ENCODE measurements around the gene MAP1LC3B.

MAP1LC3B gene

GRCh38 chr16:87409781-87410180, 17.6 kb downstream of the MAP1LC3B start:
- Histone ChIP-seq H3K9me3 (ENCODE audit: control insufficient read depth, low read length) (no peaks in the 10 kb centered on the region), H3K4ac (ENCODE audit: low read depth in 1 of 2, low read length in 2 of 2) (no peak overlapping the region), H3K14ac (ENCODE audit: low read length in 2 of 2) (no peak overlapping the region), H3K79me1 (replicated peaks; ENCODE audit: low read length, poor library complexity, severe bottlenecking) (peaks cover 49% of the 10 kb centered on the region), H3K36me3 (ENCODE audit: control insufficient read depth in 1 of 2, insufficient read depth in 2 of 2, low read depth in 1 of 2, low read length in 2 of 2) (peaks cover 71 to 97% of the 10 kb centered on the region in 2 experiments), H3K18ac (ENCODE audit: low read depth in 1 of 2, low read length in 2 of 2) (no peak overlapping the region), H3K4me3 (ENCODE audit: insufficient read depth in 1 of 2, low read depth in 1 of 2, low read length in 2 of 2) (no peak overlapping the region), H2AFZ (ENCODE audit: low read depth, low read length) (no peak overlapping the region), H3K27ac (ENCODE audit: low read length, poor library complexity, severe bottlenecking) (no peak overlapping the region), H3K23ac (ENCODE audit: low read length in 2 of 2) (no peak overlapping the region), H2AK5ac (ENCODE audit: low read length, severe bottlenecking) (no peak overlapping the region), H3K4me2 (ENCODE audit: low read length, poor library complexity, severe bottlenecking) (no peak overlapping the region), H2BK120ac (ENCODE audit: low read depth, low read length) (no peak overlapping the region), H4K8ac (ENCODE audit: low read length) (no peak overlapping the region), H2BK12ac (ENCODE audit: low read length in 2 of 2) (no peak overlapping the region), H4K91ac (ENCODE audit: low read length) (no peak overlapping the region), H3K4me1 (ENCODE audit: control insufficient read depth, insufficient read depth, low read depth, low read length) (peaks cover 2% of the 10 kb centered on the region), H2BK15ac (ENCODE audit: low read depth, poor library complexity, severe bottlenecking) (no peak overlapping the region), H3K27me3 (ENCODE audit: control insufficient read depth in 1 of 2, insufficient read depth in 1 of 2, low read length in 2 of 2) (no peaks in the 10 kb centered on the region), H2BK5ac (ENCODE audit: low read depth, low read length, poor library complexity, severe bottlenecking) (no peak overlapping the region), H3K9ac (ENCODE audit: low read length) (no peak overlapping the region)
- 98% methylated on average over 13 of the region's 13 CpGs for WGBS
- DNase-seq: no peak

- Histone ChIP-seq H3K4me1 (ENCODE audit: control insufficient read depth, insufficient read depth, low read depth, low read length) (peaks cover 2% of the 10 kb centered on the region), H3K79me1 (replicated peaks; ENCODE audit: low read length, poor library complexity, severe bottlenecking) (peaks cover 45% of the 10 kb centered on the region), H3K14ac (ENCODE audit: low read length in 2 of 2) (no peak overlapping the region), H2BK15ac (ENCODE audit: low read depth, poor library complexity, severe bottlenecking) (no peak overlapping the region), H3K18ac (ENCODE audit: low read depth in 1 of 2, low read length in 2 of 2) (no peak overlapping the region), H2AFZ (ENCODE audit: low read depth, low read length) (no peak overlapping the region), H3K4me2 (ENCODE audit: low read length, poor library complexity, severe bottlenecking) (no peak overlapping the region), H4K91ac (ENCODE audit: low read length) (no peak overlapping the region), H4K8ac (ENCODE audit: low read length) (no peak overlapping the region), H3K36me3 (ENCODE audit: control insufficient read depth in 1 of 2, insufficient read depth in 2 of 2, low read depth in 1 of 2, low read length in 2 of 2) (peaks cover 67 to 97% of the 10 kb centered on the region in 2 experiments), H2BK5ac (ENCODE audit: low read depth, low read length, poor library complexity, severe bottlenecking) (no peak overlapping the region), H3K9me3 (ENCODE audit: control insufficient read depth, low read length) (no peaks in the 10 kb centered on the region), H3K23ac (ENCODE audit: low read length in 2 of 2) (no peak overlapping the region), H3K27me3 (ENCODE audit: control insufficient read depth in 1 of 2, insufficient read depth in 1 of 2, low read length in 2 of 2) (no peaks in the 10 kb centered on the region), H3K27ac (ENCODE audit: low read length, poor library complexity, severe bottlenecking) (no peak overlapping the region), H3K9ac (ENCODE audit: low read length) (no peak overlapping the region), H3K4ac (ENCODE audit: low read depth in 1 of 2, low read length in 2 of 2) (no peak overlapping the region), H3K4me3 (ENCODE audit: insufficient read depth in 1 of 2, low read depth in 1 of 2, low read length in 2 of 2) (no peak overlapping the region), H2AK5ac (ENCODE audit: low read length, severe bottlenecking) (no peak overlapping the region), H2BK12ac (ENCODE audit: low read length in 2 of 2) (no peak overlapping the region), H2BK120ac (ENCODE audit: low read depth, low read length) (no peak overlapping the region)
- WGBS: 96% methylated on average over 11 of the region's 11 CpGs
- DNase-seq: no peak
These were observed 18.4 kb downstream of the MAP1LC3B start for GRCh38 chr16:87410530-87410929.

GRCh38 chr16:87410968-87411367, 18.8 kb downstream of the MAP1LC3B start:
- Histone ChIP-seq H3K4ac (ENCODE audit: low read depth in 1 of 2, low read length in 2 of 2) (no peak overlapping the region), H2BK12ac (ENCODE audit: low read length in 2 of 2) (no peak overlapping the region), H2BK15ac (ENCODE audit: low read depth, poor library complexity, severe bottlenecking) (no peak overlapping the region), H3K9me3 (ENCODE audit: control insufficient read depth, low read length) (no peaks in the 10 kb centered on the region), H2BK120ac (ENCODE audit: low read depth, low read length) (no peak overlapping the region), H3K79me1 (replicated peaks; ENCODE audit: low read length, poor library complexity, severe bottlenecking) (peaks cover 45% of the 10 kb centered on the region), H3K4me1 (ENCODE audit: control insufficient read depth, insufficient read depth, low read depth, low read length) (peaks cover 2% of the 10 kb centered on the region), H3K18ac (ENCODE audit: low read depth in 1 of 2, low read length in 2 of 2) (no peak overlapping the region), H3K27ac (ENCODE audit: low read length, poor library complexity, severe bottlenecking) (no peak overlapping the region), H3K9ac (ENCODE audit: low read length) (no peak overlapping the region), H2BK5ac (ENCODE audit: low read depth, low read length, poor library complexity, severe bottlenecking) (no peak overlapping the region), H3K4me3 (ENCODE audit: insufficient read depth in 1 of 2, low read depth in 1 of 2, low read length in 2 of 2) (no peak overlapping the region), H4K8ac (ENCODE audit: low read length) (no peak overlapping the region), H3K23ac (ENCODE audit: low read length in 2 of 2) (no peak overlapping the region), H2AFZ (ENCODE audit: low read depth, low read length) (no peak overlapping the region), H3K14ac (ENCODE audit: low read length in 2 of 2) (no peak overlapping the region), H3K36me3 (ENCODE audit: control insufficient read depth in 1 of 2, insufficient read depth in 2 of 2, low read depth in 1 of 2, low read length in 2 of 2) (peaks cover 66 to 95% of the 10 kb centered on the region in 2 experiments), H3K4me2 (ENCODE audit: low read length, poor library complexity, severe bottlenecking) (no peak overlapping the region), H4K91ac (ENCODE audit: low read length) (no peak overlapping the region), H3K27me3 (ENCODE audit: control insufficient read depth in 1 of 2, insufficient read depth in 1 of 2, low read length in 2 of 2) (no peaks in the 10 kb centered on the region), H2AK5ac (ENCODE audit: low read length, severe bottlenecking) (no peak overlapping the region)
- DNase-seq: no peak
- 91% methylated on average over 14 of the region's 14 CpGs for WGBS

DNA sequence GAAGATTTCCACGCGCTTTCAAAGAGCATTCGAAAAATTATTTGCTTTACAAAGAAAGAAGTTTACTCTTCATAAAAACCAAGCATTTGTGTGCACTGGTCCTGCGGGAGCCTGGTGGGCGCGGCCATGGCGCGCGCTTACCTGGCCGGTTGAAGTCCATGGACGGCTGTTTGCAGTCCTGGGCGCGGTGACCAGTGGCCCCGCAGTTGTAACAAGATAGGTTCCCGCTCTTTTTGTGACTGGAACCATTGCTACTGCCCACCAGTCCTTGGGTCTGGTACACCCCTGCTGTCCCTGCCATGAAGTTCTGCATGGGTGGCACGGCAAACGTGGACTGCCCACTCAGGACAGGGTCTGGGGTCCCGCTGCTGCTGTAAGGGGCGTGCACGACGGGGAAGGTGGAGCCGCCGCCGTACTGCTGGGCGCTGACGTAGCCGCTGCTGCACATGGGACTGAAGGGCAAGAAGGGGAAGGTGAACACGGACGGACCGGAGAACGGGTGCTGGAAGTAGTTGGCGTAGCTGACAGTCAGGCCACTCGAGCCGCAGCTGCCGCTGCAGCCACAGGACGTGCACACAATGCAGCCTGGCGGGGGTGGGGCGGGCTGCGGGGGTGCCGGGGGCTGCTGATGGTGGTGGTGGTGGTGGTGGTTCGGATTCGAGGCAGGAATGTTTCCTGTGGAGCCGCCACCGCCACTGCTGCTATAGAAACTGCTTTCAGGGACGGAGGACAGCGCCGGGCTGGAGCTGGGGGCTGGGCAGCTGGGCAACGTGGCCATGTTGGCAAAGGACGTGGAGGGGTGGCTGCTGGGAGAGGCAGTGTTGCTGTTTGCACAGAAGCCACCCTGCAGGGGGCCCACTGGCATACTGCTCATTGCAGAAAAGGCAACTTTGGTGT, 19.5 kb downstream of the MAP1LC3B start:
- Histone ChIP-seq H3K27me3 (ENCODE audit: control insufficient read depth in 1 of 2, insufficient read depth in 1 of 2, low read length in 2 of 2) (no peaks in the 10 kb centered on the region), H3K4me3 (ENCODE audit: insufficient read depth in 1 of 2, low read depth in 1 of 2, low read length in 2 of 2) (no peak overlapping the region), H2AK5ac (ENCODE audit: low read length, severe bottlenecking) (no peak overlapping the region), H4K91ac (ENCODE audit: low read length) (no peak overlapping the region), H2BK12ac (ENCODE audit: low read length in 2 of 2) (no peak overlapping the region), H3K4me1 (ENCODE audit: control insufficient read depth, insufficient read depth, low read depth, low read length) (peaks cover 2% of the 10 kb centered on the region), H3K14ac (ENCODE audit: low read length in 2 of 2) (no peak overlapping the region), H3K23ac (ENCODE audit: low read length in 2 of 2) (no peak overlapping the region), H3K9me3 (ENCODE audit: control insufficient read depth, low read length) (no peaks in the 10 kb centered on the region), H3K79me1 (replicated peaks; ENCODE audit: low read length, poor library complexity, severe bottlenecking) (peaks cover 45% of the 10 kb centered on the region), H3K4ac (ENCODE audit: low read depth in 1 of 2, low read length in 2 of 2) (no peak overlapping the region), H4K8ac (ENCODE audit: low read length) (peak overlapping the region; percentile 14), H2BK5ac (ENCODE audit: low read depth, low read length, poor library complexity, severe bottlenecking) (no peak overlapping the region), H2AFZ (ENCODE audit: low read depth, low read length) (no peak overlapping the region), H3K4me2 (ENCODE audit: low read length, poor library complexity, severe bottlenecking) (no peak overlapping the region), H3K9ac (ENCODE audit: low read length) (no peak overlapping the region), H3K36me3 (ENCODE audit: control insufficient read depth in 1 of 2, insufficient read depth in 2 of 2, low read depth in 1 of 2, low read length in 2 of 2) (peaks cover 69 to 95% of the 10 kb centered on the region in 2 experiments), H2BK120ac (ENCODE audit: low read depth, low read length) (no peak overlapping the region), H2BK15ac (ENCODE audit: low read depth, poor library complexity, severe bottlenecking) (no peak overlapping the region), H3K18ac (ENCODE audit: low read depth in 1 of 2, low read length in 2 of 2) (no peak overlapping the region), H3K27ac (ENCODE audit: low read length, poor library complexity, severe bottlenecking) (no peak overlapping the region)
- WGBS: 96% methylated on average over 47 of the region's 49 CpGs
- no peak for DNase-seq
